HepG2 (cell line): ENCODE data around the gene SMYD5. TPM values are rescaled to one million over a fixed set of nuclear protein-coding genes. Genes with fewer than 3 reads are reported as not detected.

ENCODE experiments used
- AGO2 ChIP-seq: fragments of 200-400 bp; formaldehyde crosslinking; optimal IDR thresholded peaks from 2 replicates; pipeline ENCODE3; 2017; ENCODE audit warnings: mild to moderate bottlenecking, low read depth, low read length, moderate library complexity
- ASH2L ChIP-seq: fragments of 300-600, 200-600 bp; sonication (generic); IDR thresholded peaks from 2 replicates; pipeline ENCODE4 v1.7.0; 2017; ENCODE audit warnings: low read depth, mild to moderate bottlenecking, moderate library complexity, mixed read lengths, low read length; ENCODE audit not compliant: insufficient read length
- BRF2 ChIP-seq: sonication (generic); formaldehyde crosslinking; IDR thresholded peaks from 2 replicates; pipeline ENCODE4 v1.8.1; 2022; ENCODE audit warnings: mild to moderate bottlenecking, missing genetic modification reagents
- GLI4 ChIP-seq: sonication (generic); formaldehyde crosslinking; IDR thresholded peaks from 2 replicates; pipeline ENCODE4 v1.5.1; 2020; ENCODE audit warnings: missing genetic modification reagents, mild to moderate bottlenecking, moderate library complexity, borderline replicate concordance
- KDM3A ChIP-seq: IDR thresholded peaks from 2 replicates; pipeline ENCODE4 v1.6.1; 2018; ENCODE audit warnings: low read depth, missing compliant biosample characterization
- KLF16 ChIP-seq, 2 experiments: sonication (generic) in 1 of 2; formaldehyde crosslinking in 1 of 2; IDR thresholded peaks; 2 replicates each; pipeline versions ENCODE4 v1.6.1 to v1.8.0; 2016 to 2023; ENCODE audit warnings: missing genetic modification reagents in 2 of 2, missing compliant biosample characterization in 1 of 2
- MBD4 ChIP-seq: IDR thresholded peaks from 2 replicates; pipeline ENCODE4 v1.6.1; 2012; ENCODE audit warnings: low read length, inconsistent platforms, borderline replicate concordance
- NFAT5 ChIP-seq: sonication (generic); formaldehyde crosslinking; IDR thresholded peaks from 2 replicates; pipeline ENCODE4 v1.4.0; 2020; ENCODE audit warnings: missing genetic modification reagents
- PPARG ChIP-seq: conservative IDR thresholded peaks from 2 replicates; pipeline ENCODE4 v1.6.1; 2016; ENCODE audit warnings: missing biosample characterization, missing genetic modification reagents
- SIX4 ChIP-seq: sonication (generic); formaldehyde crosslinking; IDR thresholded peaks from 2 replicates; pipeline ENCODE4 v1.4.0; 2020; ENCODE audit warnings: missing genetic modification reagents
- TEAD2 ChIP-seq: sonication (generic); formaldehyde crosslinking; IDR thresholded peaks from 2 replicates; pipeline ENCODE4 v1.9.0; 2021; ENCODE audit warnings: missing genetic modification reagents
- ZBTB40 ChIP-seq, 2 experiments: fragments of 450-650 bp in 1 of 2; sonication (generic) in 1 of 2; formaldehyde crosslinking in 1 of 2; IDR thresholded peaks; 2 replicates each; pipeline versions ENCODE4 v1.6.1 to v1.8.0; 2016 to 2022; ENCODE audit warnings: antibody characterized with exemption in 1 of 2, mild to moderate bottlenecking in 1 of 2, missing genetic modification reagents in 1 of 2
- ZNF3 ChIP-seq: IDR thresholded peaks from 2 replicates; pipeline ENCODE4 v1.7.0; 2017; ENCODE audit warnings: inconsistent platforms
- polyA plus RNA-seq, 8 experiments: library from polyadenylated mRNA; depleted of rRNA in 3 of 8; stranded (reverse) in 7 of 8; unstranded in 1 of 8; fragments of >200 nt; fragmentation: Illumina TruSeq in 4 of 8; extraction: Trizol in 4 of 8; gene quantifications; 2 replicates each; pipeline versions ENCODE4 v1.2.1 to v1.2.3, GENCODE V29; 2011 to 2016; ENCODE audit warnings: low read depth in 4 of 8, missing spikeins in 1 of 8, mixed read lengths in 1 of 8; ENCODE audit not compliant: insufficient read depth in 1 of 8
- total RNA-seq, 5 experiments: library from RNA; depleted of rRNA; stranded (reverse); fragments of >200 nt; fragmentation: Illumina TruSeq; extraction: Trizol; gene quantifications; 2 replicates each; pipeline ENCODE4 v1.2.3, GENCODE V29; 2016; ENCODE audit warnings: low read depth in 1 of 5

SMYD5 gene
- total and polyA plus RNA-seq, 2 of the 13 experiments (the other 11 are each of a cell fraction or from before 2014, with no cell fraction given) = 55.8 to 70.4 TPM

- 0 out of 2 replicates have a peak, but pooled peaks have one; percentile 48 for TF ChIP-seq NFAT5 (CRISPR knock-in tag)
- TF ChIP-seq ZNF3 = no peak
- TF ChIP-seq TEAD2 (CRISPR knock-in tag) = no peak
- TF ChIP-seq AGO2 = peak; percentile 91
- TF ChIP-seq KDM3A = no peak
- TF ChIP-seq BRF2 (CRISPR knock-in tag) = no peak
- peak; percentile 60 to 91; a peak in 3 of 4 replicates for TF ChIP-seq KLF16 (CRISPR knock-in tag; IDR thresholded peaks at IDR 0.05)
- TF ChIP-seq SIX4 (CRISPR knock-in tag) = no peak
- TF ChIP-seq ZBTB40 (IDR thresholded peaks at IDR 0.05) = no peak
- TF ChIP-seq ZBTB40 (CRISPR knock-in tag; IDR thresholded peaks at IDR 0.05) = no peak; the same call in 1 of the 2 replicates
- TF ChIP-seq GLI4 (CRISPR knock-in tag) = peak; percentile 3; the same call in 1 of the 2 replicates
- TF ChIP-seq ASH2L = peak; percentile 10
- peak; percentile 22 for TF ChIP-seq PPARG
- no peak for TF ChIP-seq MBD4
Measured at GRCh38 chr2:73233154-73233931, 19.3 kb downstream of the SMYD5 start, which contains the start of gene PRADC1 (continued).
